T1000 (cell line): ENCODE results near the gene PPP1R11.

Source experiments
- DNase-seq: peaks from one replicate; lab custom pipeline; 2025; ENCODE audit warnings: mixed read lengths; lab: John Stamatoyannopoulos, UW

The PPP1R11 gene

GRCh38 chr6:30061858-30062458 is 5.0 kb upstream of the PPP1R11 start:
- no peak for DNase-seq

GRCh38 chr6:30062471-30063178 is 4.4 kb upstream of the PPP1R11 start:
- DNase-seq, result no peak

DNA sequence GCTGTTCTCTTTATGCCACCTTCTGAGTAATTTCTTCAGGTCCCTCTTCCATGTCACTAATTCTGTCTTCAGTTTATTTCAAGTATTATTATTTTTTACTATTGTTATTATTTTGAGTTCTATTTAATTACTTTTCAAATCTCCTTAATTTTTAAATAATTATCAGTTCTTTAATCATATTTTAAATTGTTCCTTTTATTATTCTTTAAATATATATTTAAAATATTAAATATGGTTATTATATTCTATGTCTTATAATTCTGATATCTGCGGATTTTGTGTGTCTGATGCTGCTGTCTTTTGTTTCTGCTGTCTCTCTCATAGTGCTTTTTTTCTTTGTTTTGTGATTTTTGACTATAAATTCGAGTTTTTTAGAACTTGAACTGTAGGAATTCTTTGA is 3.7 kb upstream of the PPP1R11 start:
- DNase-seq, result no peak

DNA sequence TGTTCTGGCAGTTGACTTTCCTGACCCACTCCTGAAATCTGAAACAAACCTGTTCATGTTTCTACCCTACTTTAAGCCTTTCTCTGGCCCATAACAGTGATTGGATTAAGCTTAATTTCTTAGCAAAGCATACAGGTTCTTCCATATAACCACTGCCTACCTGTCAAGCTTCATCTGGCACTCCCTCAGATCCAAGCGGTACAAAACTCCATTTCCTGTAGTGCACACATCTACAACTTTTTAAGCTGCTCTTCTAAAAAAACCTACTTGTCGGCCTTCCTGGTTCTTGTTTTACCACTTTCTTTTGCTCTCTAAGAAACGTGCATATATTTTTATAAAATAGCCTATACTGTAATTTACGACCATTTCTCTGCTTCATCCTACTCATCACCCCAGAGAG is 916 bp upstream of the PPP1R11 start:
- DNase-seq, result no peak

- DNase-seq, result no peak
Observed at GRCh38 chr6:30067460-30068139, 602 bp downstream of the PPP1R11 start.

DNA sequence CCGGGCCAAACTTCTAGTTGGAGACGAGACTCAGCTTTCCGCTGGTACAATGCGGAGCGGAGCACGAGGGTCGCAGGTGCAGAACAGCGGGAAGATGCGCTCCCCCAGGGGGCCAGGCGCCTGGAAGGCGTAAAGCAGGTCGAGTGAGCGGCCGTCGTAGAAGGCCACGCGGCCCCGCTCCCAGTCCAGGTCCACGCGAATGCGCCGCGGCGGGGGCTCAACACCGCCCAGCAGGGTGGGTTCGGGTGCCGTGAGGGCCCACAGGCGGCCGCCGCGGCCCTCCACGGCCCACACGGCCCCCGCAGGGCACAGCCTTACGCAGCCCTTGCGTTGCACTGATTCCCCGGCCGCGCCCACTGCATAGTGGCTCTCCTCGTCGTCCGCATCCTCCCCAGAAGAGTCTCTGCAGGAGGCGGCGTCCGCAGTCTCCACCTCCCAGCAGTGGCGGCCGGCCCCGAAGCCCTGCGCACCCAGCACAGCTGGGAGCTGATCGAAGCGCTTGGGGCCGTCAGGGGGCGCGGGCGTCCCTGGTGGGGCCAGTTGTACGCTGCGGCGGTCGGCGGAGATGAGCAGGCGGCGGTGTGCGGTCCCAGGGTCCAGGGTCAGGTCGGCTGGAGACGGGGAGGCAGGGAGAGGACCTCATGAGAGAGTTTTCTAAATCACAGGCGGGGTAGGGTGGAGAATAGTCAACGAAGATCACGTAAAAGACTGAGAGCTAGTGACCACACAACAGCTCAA is 4.3 kb downstream of the PPP1R11 start:
- no peak for DNase-seq

- DNase-seq, result no peak
Observed at GRCh38 chr6:30071858-30072257, 4.9 kb downstream of the PPP1R11 start.

DNA sequence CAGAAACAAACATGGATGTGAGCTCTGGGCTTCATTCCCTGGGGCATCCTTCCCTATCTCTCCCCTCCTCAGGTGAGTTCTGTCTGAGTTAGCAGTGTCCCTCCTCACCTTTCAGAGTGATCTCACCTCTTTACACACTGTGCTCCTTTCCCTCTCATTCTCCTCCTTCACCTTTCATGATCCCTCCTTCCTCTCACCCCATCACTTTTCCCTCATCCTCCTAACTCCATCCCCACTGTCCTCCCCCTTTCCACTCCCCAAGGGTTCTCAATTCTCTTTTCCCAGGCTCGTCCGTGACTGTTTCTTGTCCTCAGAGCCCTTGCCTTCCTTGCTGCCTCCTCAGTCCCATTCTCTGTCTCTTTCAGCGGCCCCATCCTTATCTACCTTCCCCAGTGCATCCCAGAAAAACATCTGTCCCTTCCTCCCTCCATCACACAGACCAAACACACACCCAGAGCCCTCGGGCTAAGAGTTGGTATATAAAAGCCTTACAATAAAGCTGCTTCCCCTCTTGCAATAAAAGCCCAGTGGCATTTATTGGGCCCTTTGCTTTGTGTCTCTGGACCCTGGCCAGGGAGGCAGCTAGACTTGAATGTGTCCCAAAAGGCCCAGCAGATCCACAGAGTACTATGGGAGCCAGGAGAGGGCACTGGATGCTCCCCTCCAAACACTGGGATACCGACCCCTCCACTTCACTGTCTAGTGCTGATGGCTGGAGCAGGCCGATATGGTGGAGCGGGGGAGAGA is 6.7 kb downstream of the PPP1R11 start:
- no peak for DNase-seq

- no peak for DNase-seq
Observed at GRCh38 chr6:30074331-30075093, 7.5 kb downstream of the PPP1R11 start.

DNA sequence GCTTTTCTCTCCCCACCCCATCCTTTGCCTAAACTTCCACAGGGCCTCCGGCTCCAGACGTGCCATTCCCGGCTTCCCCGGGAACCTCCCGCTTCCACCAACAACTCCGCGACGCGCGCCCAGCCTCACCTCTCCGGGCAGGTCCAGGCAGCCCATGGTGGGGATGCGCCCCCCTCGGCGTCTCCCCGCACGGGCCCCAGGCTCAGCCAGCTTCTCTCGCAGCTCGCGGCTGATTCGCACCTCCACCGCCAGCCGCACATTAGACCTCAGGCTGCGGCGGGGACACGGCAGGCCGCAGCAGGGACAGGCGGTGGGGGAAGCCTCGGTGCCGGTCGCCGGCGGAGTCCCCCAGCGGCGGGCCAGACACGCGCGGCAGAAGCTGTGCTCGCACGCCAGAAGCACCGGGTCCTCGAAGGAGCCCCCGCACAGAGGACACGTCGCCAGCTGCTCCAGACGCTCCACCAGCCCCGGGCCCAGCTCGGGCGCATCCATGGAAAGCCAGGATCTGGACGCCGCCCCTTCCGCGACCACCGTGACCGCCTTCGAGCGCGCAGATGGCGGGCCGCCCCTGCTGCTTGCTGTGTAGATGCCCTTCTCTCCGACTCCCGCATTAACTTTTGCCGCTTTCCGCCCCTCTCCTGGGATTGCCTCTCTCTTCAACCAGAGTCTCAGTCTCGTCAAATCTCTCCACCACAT is 8.2 kb downstream of the PPP1R11 start, which contains the start of gene RNF39:
RNF39 (minus strand) TSS at position 676 of the 696 bp plus-strand sequence; CDS start at position 492, 184 bp downstream.
- no peak for DNase-seq

- DNase-seq, result no peak
Observed at GRCh38 chr6:30075790-30076732, 9.1 kb downstream of the PPP1R11 start.

- DNase-seq, result no peak
Observed at GRCh38 chr6:30077218-30077617, 10.2 kb downstream of the PPP1R11 start.

DNA sequence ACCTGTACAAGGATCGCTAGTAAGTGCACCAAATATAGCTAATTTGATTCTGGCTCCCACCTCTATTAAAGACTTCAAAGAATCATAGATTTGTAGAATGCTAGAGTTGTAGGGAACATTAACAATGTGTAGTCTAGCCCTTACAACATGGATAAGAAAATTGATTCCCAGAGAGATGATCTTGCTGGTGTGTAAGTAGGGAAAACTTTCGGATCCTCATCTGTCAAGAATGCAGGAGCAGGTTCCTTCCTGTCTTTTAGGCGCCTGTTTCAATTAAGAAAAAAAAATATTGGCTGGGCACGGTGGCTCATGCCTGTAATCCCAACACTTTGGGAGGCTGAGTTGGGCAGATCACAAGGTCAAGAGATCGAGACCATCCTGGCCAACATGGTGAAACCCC is 20.9 kb downstream of the PPP1R11 start:
- no peak for DNase-seq

DNA sequence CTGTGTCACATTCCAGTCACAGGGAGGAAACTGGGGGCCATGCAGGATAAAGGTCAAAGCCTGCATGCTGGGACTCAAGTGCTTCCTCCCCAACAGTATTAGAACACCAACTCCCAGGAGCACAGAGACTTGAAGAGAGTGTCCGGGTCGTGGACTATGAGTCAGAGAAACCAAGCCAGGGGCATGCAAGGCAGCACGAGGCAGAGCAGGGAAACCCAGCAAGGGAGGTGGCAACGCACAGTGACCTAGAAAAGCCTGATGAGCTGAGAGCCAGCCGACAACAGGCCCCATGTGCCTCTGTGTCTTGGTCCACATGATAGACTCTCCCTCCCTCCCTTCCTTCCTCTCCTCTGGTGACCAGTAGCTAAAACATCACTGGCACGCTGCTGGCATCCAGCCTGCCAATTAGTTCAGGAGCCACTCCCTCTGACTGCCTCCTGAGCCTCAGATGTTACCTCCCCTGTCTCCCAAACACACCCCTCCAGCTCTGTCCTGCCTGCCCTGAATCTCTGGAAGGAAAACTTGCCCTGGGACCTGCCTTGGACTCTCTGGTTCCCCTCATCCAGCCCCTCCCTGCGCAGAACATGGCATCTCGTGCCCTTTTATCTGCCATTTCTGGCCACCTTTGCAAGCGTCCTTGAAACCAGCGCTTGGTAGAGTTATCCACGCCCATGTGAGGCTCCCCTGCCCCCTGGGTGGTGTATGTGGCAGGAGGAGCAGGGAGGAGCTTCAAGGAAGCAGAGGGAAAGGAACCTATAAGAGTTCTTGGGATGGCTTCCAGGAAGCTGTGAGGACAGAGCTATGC is 24.8 kb downstream of the PPP1R11 start:
- peak; percentile 75 for DNase-seq

GRCh38 chr6:30092852-30093543 is 26.0 kb downstream of the PPP1R11 start:
- DNase-seq, result no peak

GRCh38 chr6:30093951-30094661 is 27.1 kb downstream of the PPP1R11 start:
- DNase-seq, result no peak

GRCh38 chr6:30096829-30097228 is 29.8 kb downstream of the PPP1R11 start:
- no peak for DNase-seq
